ENCODE data around the gene BPIFA1. TPM values are rescaled to one million over a fixed set of nuclear protein-coding genes. Genes with fewer than 3 reads are reported as not detected.

BPIFA1 gene
- total and polyA plus RNA-seq, 2 donors (not counting 1 experiment from before 2014, with no cell fraction given) = not detected

GRCh38 chr20:33282196-33282934 is 46.6 kb downstream of the BPIFA1 start:
- H3K27ac ChIP-seq (ENCODE audit: insufficient read depth, low read length) = no peak overlapping the region
- H3K79me2 ChIP-seq (ENCODE audit: control insufficient read depth, insufficient read depth, low read length) = no peaks in the 10 kb centered on the region
- TF ChIP-seq, protein P1, sequence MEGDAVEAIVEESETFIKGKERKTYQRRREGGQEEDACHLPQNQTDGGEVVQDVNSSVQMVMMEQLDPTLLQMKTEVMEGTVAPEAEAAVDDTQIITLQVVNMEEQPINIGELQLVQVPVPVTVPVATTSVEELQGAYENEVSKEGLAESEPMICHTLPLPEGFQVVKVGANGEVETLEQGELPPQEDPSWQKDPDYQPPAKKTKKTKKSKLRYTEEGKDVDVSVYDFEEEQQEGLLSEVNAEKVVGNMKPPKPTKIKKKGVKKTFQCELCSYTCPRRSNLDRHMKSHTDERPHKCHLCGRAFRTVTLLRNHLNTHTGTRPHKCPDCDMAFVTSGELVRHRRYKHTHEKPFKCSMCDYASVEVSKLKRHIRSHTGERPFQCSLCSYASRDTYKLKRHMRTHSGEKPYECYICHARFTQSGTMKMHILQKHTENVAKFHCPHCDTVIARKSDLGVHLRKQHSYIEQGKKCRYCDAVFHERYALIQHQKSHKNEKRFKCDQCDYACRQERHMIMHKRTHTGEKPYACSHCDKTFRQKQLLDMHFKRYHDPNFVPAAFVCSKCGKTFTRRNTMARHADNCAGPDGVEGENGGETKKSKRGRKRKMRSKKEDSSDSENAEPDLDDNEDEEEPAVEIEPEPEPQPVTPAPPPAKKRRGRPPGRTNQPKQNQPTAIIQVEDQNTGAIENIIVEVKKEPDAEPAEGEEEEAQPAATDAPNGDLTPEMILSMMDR (conservative IDR thresholded peaks at IDR 0.05 in 1 of 2, IDR thresholded peaks at IDR 0.05 in 1 of 2; ENCODE audit: low read depth in 1 of 2, low read length in 2 of 2) = no peak
- no peak for TF ChIP-seq EZH2 (IDR thresholded peaks at IDR 0.05; ENCODE audit: low read length, missing control alignments)
- H3K36me3 ChIP-seq (ENCODE audit: control insufficient read depth, insufficient read depth, low read length) = no peaks in the 10 kb centered on the region
- no peaks in the 10 kb centered on the region for H4K20me1 ChIP-seq (ENCODE audit: control insufficient read depth, extremely low read depth, insufficient read depth, low read length)
- no peak for DNase-seq (ENCODE audit: low read depth in 2 of 2)
- no peak overlapping the region for H3K9ac ChIP-seq (ENCODE audit: insufficient read depth, low read length)
- H2AFZ ChIP-seq (ENCODE audit: low read length) = no peak overlapping the region
- no peak overlapping the region for H3K4me2 ChIP-seq (ENCODE audit: extremely low read depth, insufficient read depth, low read length)
- H3K4me1 ChIP-seq (ENCODE audit: control insufficient read depth, extremely low read depth, insufficient read depth, low read length) = no peaks in the 10 kb centered on the region
- peaks cover 4% of the 10 kb centered on the region for H3K27me3 ChIP-seq (ENCODE audit: control insufficient read depth, insufficient read depth, low read length)
- H3K4me3 ChIP-seq (replicated peaks in 1 of 4; ENCODE audit: control extremely low read depth in 1 of 4, insufficient read depth in 1 of 4, low read depth in 3 of 4, low read length in 4 of 4) = no peak overlapping the region
- H3K9me3 ChIP-seq (ENCODE audit: control insufficient read depth, insufficient read depth, low read depth, low read length) = no peaks in the 10 kb centered on the region

DNA sequence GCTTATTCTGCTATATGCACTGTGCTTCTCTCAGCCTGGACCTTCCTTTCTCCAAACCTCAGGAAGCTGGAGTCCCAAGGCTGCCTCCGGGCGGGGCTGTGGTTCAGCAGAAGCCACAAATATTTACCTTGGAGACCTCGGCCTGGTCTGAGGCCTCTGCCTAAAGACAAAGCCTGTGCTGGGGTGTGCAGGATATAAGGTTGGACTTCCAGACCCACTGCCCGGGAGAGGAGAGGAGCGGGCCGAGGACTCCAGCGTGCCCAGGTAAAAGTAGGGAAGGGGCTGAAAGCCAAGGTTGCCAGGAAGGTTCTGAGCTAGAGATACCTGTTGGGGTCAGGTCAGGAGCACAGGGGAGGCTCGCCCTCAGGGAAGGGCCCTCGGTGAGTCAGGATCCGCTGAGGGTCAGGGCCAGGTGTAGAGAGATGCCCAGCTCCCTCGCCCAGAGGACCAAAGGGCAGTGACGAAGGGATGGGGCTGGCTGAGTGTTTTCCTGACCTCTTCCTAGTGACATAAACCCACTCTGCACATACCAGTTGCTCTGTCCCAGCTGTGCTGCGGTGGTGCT is 47.3 kb downstream of the BPIFA1 start, which contains the start of gene BPIFB1:
TSS of gene BPIFB1 (plus strand) at position 224 of the 565 bp plus-strand sequence. CDS start 2,860 bp downstream, outside the sequence.
- Histone ChIP-seq H3K9ac (ENCODE audit: insufficient read depth, low read length) (no peak within 1 kb of the TSS), H3K4me1 (ENCODE audit: control insufficient read depth, extremely low read depth, insufficient read depth, low read length) (no peaks in the 10 kb centered on the region), H3K27ac (ENCODE audit: insufficient read depth, low read length) (no peak within 1 kb of the TSS), H3K79me2 (ENCODE audit: control insufficient read depth, insufficient read depth, low read length) (no peaks in the 10 kb centered on the region), H3K4me3 (replicated peaks in 1 of 4; ENCODE audit: control extremely low read depth in 1 of 4, insufficient read depth in 1 of 4, low read depth in 3 of 4, low read length in 4 of 4) (no peak within 1 kb of the TSS), H3K9me3 (ENCODE audit: control insufficient read depth, insufficient read depth, low read depth, low read length) (no peaks in the 10 kb centered on the region), H3K36me3 (ENCODE audit: control insufficient read depth, insufficient read depth, low read length) (no peaks in the 10 kb centered on the region), H3K4me2 (ENCODE audit: extremely low read depth, insufficient read depth, low read length) (no peak within 1 kb of the TSS), H4K20me1 (ENCODE audit: control insufficient read depth, extremely low read depth, insufficient read depth, low read length) (no peaks in the 10 kb centered on the region), H2AFZ (ENCODE audit: low read length) (no peak within 1 kb of the TSS), H3K27me3 (ENCODE audit: control insufficient read depth, insufficient read depth, low read length) (peaks cover 4% of the 10 kb centered on the region)
- DNase-seq (ENCODE audit: low read depth in 2 of 2) = no peak
- TF ChIP-seq, protein P1 (conservative IDR thresholded peaks at IDR 0.05 in 1 of 2, IDR thresholded peaks at IDR 0.05 in 1 of 2; ENCODE audit: low read depth in 1 of 2, low read length in 2 of 2) = no peak
- no peak for TF ChIP-seq EZH2 (IDR thresholded peaks at IDR 0.05; ENCODE audit: low read length, missing control alignments)

DNA sequence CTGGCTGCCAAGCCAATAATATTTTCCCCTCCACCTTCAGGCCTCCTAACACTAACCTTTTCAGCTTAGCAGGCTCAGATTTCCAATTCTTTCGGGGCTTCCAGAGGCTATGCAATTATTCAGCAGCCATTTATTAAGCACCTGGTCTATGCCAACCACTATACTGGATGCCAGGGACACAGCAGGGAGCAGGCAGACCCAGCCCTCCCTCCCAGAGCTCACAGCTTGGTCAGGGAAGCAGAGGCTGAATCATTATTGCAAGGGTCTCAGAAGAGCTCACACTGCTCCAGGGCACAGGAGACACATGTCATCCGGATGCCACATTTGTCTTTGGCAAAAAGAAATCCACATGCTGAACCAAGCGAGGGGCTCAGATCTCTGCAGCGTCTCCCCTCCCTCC is 48.5 kb downstream of the BPIFA1 start:
- Histone ChIP-seq H3K79me2 (ENCODE audit: control insufficient read depth, insufficient read depth, low read length) (no peaks in the 10 kb centered on the region), H2AFZ (ENCODE audit: low read length) (no peak overlapping the region), H3K9ac (ENCODE audit: insufficient read depth, low read length) (no peak overlapping the region), H3K27me3 (ENCODE audit: control insufficient read depth, insufficient read depth, low read length) (peaks cover 4% of the 10 kb centered on the region), H4K20me1 (ENCODE audit: control insufficient read depth, extremely low read depth, insufficient read depth, low read length) (no peaks in the 10 kb centered on the region), H3K27ac (ENCODE audit: insufficient read depth, low read length) (no peak overlapping the region), H3K4me3 (replicated peaks in 1 of 4; ENCODE audit: control extremely low read depth in 1 of 4, insufficient read depth in 1 of 4, low read depth in 3 of 4, low read length in 4 of 4) (no peak overlapping the region), H3K4me2 (ENCODE audit: extremely low read depth, insufficient read depth, low read length) (no peak overlapping the region), H3K9me3 (ENCODE audit: control insufficient read depth, insufficient read depth, low read depth, low read length) (no peaks in the 10 kb centered on the region), H3K4me1 (ENCODE audit: control insufficient read depth, extremely low read depth, insufficient read depth, low read length) (no peaks in the 10 kb centered on the region), H3K36me3 (ENCODE audit: control insufficient read depth, insufficient read depth, low read length) (no peaks in the 10 kb centered on the region)
- DNase-seq (ENCODE audit: low read depth in 2 of 2) = no peak
- TF ChIP-seq, protein P1 (conservative IDR thresholded peaks at IDR 0.05 in 1 of 2, IDR thresholded peaks at IDR 0.05 in 1 of 2; ENCODE audit: low read depth in 1 of 2, low read length in 2 of 2) = no peak
- no peak for TF ChIP-seq EZH2 (IDR thresholded peaks at IDR 0.05; ENCODE audit: low read length, missing control alignments)

Data from fibroblast of lung (primary cell).